T-cell (primary cell): ENCODE results near the gene ZBTB33. TPM values are rescaled to one million over a fixed set of nuclear protein-coding genes. Genes with fewer than 3 reads are reported as not detected.

Experiments
- ATAC-seq, 4 experiments: fragments of 200-7000 bp in 3 of 4; fragments of 150-1000 bp in 1 of 4; cut with Tn5 transposase; replicated peaks in 1 of 4; 1 replicate in 3 of 4; 2 replicates in 1 of 4; pipeline ENCODE4 v1.10.0; 2021; ENCODE audit warnings: moderate library complexity in 3 of 4, mild to moderate bottlenecking in 2 of 4, moderate number of reproducible peaks in 1 of 4
- CTCF ChIA-PET, 2 donors: fragments of 300-600 bp; sonication (Branson Sonifier 250); formaldehyde crosslinking; loops; one replicate each; lab custom pipeline; 2022; ENCODE audit warnings: antibody characterized with exemption in 2 of 2; lab: Charles Lee
- POLR2A ChIA-PET, 2 donors: fragments of 300-600 bp; sonication (Branson Sonifier 250); formaldehyde crosslinking; loops; one replicate each; lab custom pipeline; 2022; ENCODE audit warnings: antibody characterized with exemption in 2 of 2; lab: Charles Lee
- DNase-seq, 35 experiments: peaks; one replicate each; pipeline versions ENCODE4 v3.0.0 to v3.0.0-alpha.2; 2013 to 2023
- H3K27ac ChIP-seq: one replicate; pipeline ENCODE4 v1.5.1; 2013; ENCODE audit warnings: low read length
- H3K27me3 ChIP-seq, 2 experiments: replicated peaks in 1 of 2; 1 replicate in 1 of 2; 2 replicates in 1 of 2; pipeline versions ENCODE4 v1.6.1 to v1.7.0; 2013; ENCODE audit warnings: low read length in 1 of 2, mixed read lengths in 1 of 2; ENCODE audit not compliant: control insufficient read depth in 2 of 2, insufficient read depth in 2 of 2; ENCODE audit errors: extremely low read depth in 1 of 2
- H3K36me3 ChIP-seq, 2 donors: 1 replicate in 1 of 2; 2 replicates in 1 of 2; pipeline versions ENCODE4 v1.6.1 to v1.7.0; 2013; ENCODE audit warnings: low read length in 1 of 2; ENCODE audit not compliant: control insufficient read depth in 2 of 2, insufficient read depth in 1 of 2; ENCODE audit errors: extremely low read depth in 1 of 2
- H3K4me1 ChIP-seq, 2 experiments: 1 replicate in 1 of 2; 2 replicates in 1 of 2; pipeline versions ENCODE4 v1.6.1 to v1.7.0; 2013; ENCODE audit warnings: low read length in 2 of 2, mixed read lengths in 1 of 2; ENCODE audit not compliant: insufficient read depth in 2 of 2, control insufficient read depth in 1 of 2; ENCODE audit errors: extremely low read depth in 1 of 2
- H3K4me3 ChIP-seq, 2 donors: 1 replicate in 1 of 2; 2 replicates in 1 of 2; pipeline versions ENCODE4 v1.5.1 to v1.7.0; 2013; ENCODE audit warnings: mild to moderate bottlenecking in 2 of 2, low read length in 1 of 2, moderate library complexity in 1 of 2; ENCODE audit not compliant: control insufficient read depth in 1 of 2; ENCODE audit errors: extremely low read depth in 1 of 2
- H3K9me3 ChIP-seq: 2 replicates; pipeline ENCODE4 v1.7.0; 2013
- H3K27ac Mint-ChIP-seq, 2 donors: one replicate each; pipeline ENCODE4 v1.8.0; 2020 to 2021; ENCODE audit warnings: mild to moderate bottlenecking in 2 of 2, mixed read lengths in 2 of 2
- H3K27me3 Mint-ChIP-seq, 2 donors: one replicate each; pipeline ENCODE4 v1.8.0; 2021 to 2022; ENCODE audit warnings: mixed read lengths in 2 of 2
- H3K36me3 Mint-ChIP-seq: one replicate; pipeline ENCODE4 v1.8.0; 2021; ENCODE audit warnings: mixed read lengths
- H3K4me1 Mint-ChIP-seq, 3 donors: one replicate each; pipeline ENCODE4 v1.8.0; 2020 to 2022; ENCODE audit warnings: mixed read lengths in 3 of 3, mild to moderate bottlenecking in 1 of 3
- H3K4me3 Mint-ChIP-seq, 3 donors: one replicate each; pipeline ENCODE4 v1.8.0; 2020 to 2022; ENCODE audit warnings: mild to moderate bottlenecking in 3 of 3, mixed read lengths in 3 of 3, moderate library complexity in 3 of 3
- H3K9me3 Mint-ChIP-seq, 3 donors: one replicate each; pipeline ENCODE4 v1.8.0; 2020 to 2022; ENCODE audit warnings: mixed read lengths in 3 of 3
- WGBS: methylation state at CpG from one replicate; pipeline ENCODE4 v1.1.5; 2013; ENCODE audit warnings: missing lambda C conversion rate; ENCODE audit not compliant: insufficient coverage; 5-methylcytosine and 5-hydroxymethylcytosine counted together
- total RNA-seq, 35 experiments: library from RNA in 6 of 35; stranded (reverse) in 6 of 35; fragments of 120-200 nt in 1 of 35; gene quantifications; one replicate each; pipeline versions ENCODE4 v1.2.1 to v1.2.4 and lab custom pipeline; 2013 to 2026

Gene ZBTB33
- total RNA-seq, 5 donors from 2014 or later (not counting 1 experiment from before 2014, with no cell fraction given), result 20.9 to 25.7 (median 22.1) TPM

- Mint-ChIP-seq H3K4me3 (peak overlapping the region in 1 of 3 donors; percentile 95), H3K36me3 (peaks cover 9% of the 10 kb centered on the region), H3K9me3 (no peaks in the 10 kb centered on the region), H3K27ac (no peak overlapping the region), H3K4me1 (peaks cover 16 to 28% (median 17%) of the 10 kb centered on the region in 3 donors), H3K27me3 (peaks cover 0 to 17% of the 10 kb centered on the region in 2 donors)
- ATAC-seq (no peak), DNase-seq (no peak)
- Histone ChIP-seq H3K4me1 (no peaks in the 10 kb centered on the region), H3K4me3 (no peak overlapping the region), H3K9me3 (no peaks in the 10 kb centered on the region), H3K27ac (no peak overlapping the region), H3K36me3 (peaks cover 0 to 4% of the 10 kb centered on the region in 2 donors), H3K27me3 (no peaks in the 10 kb centered on the region)
- no CpG with 5 or more reads among the region's 5 CpGs for WGBS
- CTCF ChIA-PET, result interaction anchor here (0.6 kb wide), 2 partner anchors 10 to 82 kb away, joined by 3 to 4 read pairs; no protein-coding TSS in a partner anchor
- POLR2A ChIA-PET, result no interaction called here
Measured at GRCh38 chrX:120242813-120243212, 7.8 kb upstream of the ZBTB33 start.

- CTCF ChIA-PET, result interaction anchor here in 1 of 2 donors (0.6 kb wide), 1 partner anchor 231 kb away, joined by 4 read pairs; no protein-coding TSS in a partner anchor
- H3K36me3 ChIP-seq, result peaks cover 0 to 1% of the 10 kb centered on the region in 2 donors
- POLR2A ChIA-PET, result interaction anchor here in 1 of 2 donors (0.5 kb wide), 1 partner anchor 140 kb away, joined by 3 read pairs; no protein-coding TSS in a partner anchor
- H3K4me1 ChIP-seq, result no peaks in the 10 kb centered on the region
- ATAC-seq (peak in 1 of 4 experiments; percentile 15), DNase-seq (peak in 1 of 35 experiments; percentile 4)
- H3K9me3 ChIP-seq, result no peaks in the 10 kb centered on the region
- peaks cover 0 to 19% of the 10 kb centered on the region in 2 donors for H3K27me3 Mint-ChIP-seq
- peaks cover under 1% of the 10 kb centered on the region for H3K36me3 Mint-ChIP-seq
- H3K4me3 ChIP-seq, result peak overlapping the region; percentile 77 to 80
- 0% methylated on average over 4 of the region's 16 CpGs for WGBS
- H3K27ac Mint-ChIP-seq, result peak overlapping the region; percentile 92 to 93
- H3K9me3 Mint-ChIP-seq, result no peaks in the 10 kb centered on the region
- peak overlapping the region; percentile 75 for H3K27ac ChIP-seq
- peak overlapping the region; percentile 94 to 98 (median 95) for H3K4me3 Mint-ChIP-seq
- no peaks in the 10 kb centered on the region for H3K27me3 ChIP-seq
- H3K4me1 Mint-ChIP-seq, result peaks cover 17 to 28% (median 20%) of the 10 kb centered on the region in 3 donors
Measured at GRCh38 chrX:120244395-120244734, 6.2 kb upstream of the ZBTB33 start.

GRCh38 chrX:120244735-120245498, 5.7 kb upstream of the ZBTB33 start:
- Mint-ChIP-seq H3K27me3 (peaks cover 0 to 20% of the 10 kb centered on the region in 2 donors), H3K36me3 (no peaks in the 10 kb centered on the region), H3K27ac (peak overlapping the region; percentile 92 to 93), H3K4me1 (peaks cover 17 to 29% (median 20%) of the 10 kb centered on the region in 3 donors), H3K4me3 (peak overlapping the region; percentile 94 to 98 (median 95)), H3K9me3 (no peaks in the 10 kb centered on the region)
- Histone ChIP-seq H3K27me3 (no peaks in the 10 kb centered on the region), H3K9me3 (no peaks in the 10 kb centered on the region), H3K27ac (peak overlapping the region; percentile 75), H3K4me1 (no peaks in the 10 kb centered on the region), H3K4me3 (peak overlapping the region; percentile 77 to 80), H3K36me3 (no peaks in the 10 kb centered on the region)
- peak; percentile 86 to 90 (median 87) for ATAC-seq
- 0% methylated on average over 8 of the region's 43 CpGs for WGBS
- CTCF ChIA-PET, result no interaction called here
- POLR2A ChIA-PET, result interaction anchor here in 1 of 2 donors (0.5 kb wide), 1 partner anchor 141 kb away, joined by 3 read pairs; no protein-coding TSS in a partner anchor
- DNase-seq, result peak; percentile 15 to 74 (median 43)

GRCh38 chrX:120251471-120252011, 929 bp downstream of the ZBTB33 start:
- H3K4me1 ChIP-seq, result peaks cover 0 to 5% of the 10 kb centered on the region in 2 experiments
- peaks cover 18% of the 10 kb centered on the region for H3K36me3 Mint-ChIP-seq
- H3K9me3 ChIP-seq, result no peaks in the 10 kb centered on the region
- ChIA-PET POLR2A (interaction anchor here (0.5 to 1.5 kb wide), 2 partner anchors 15 to 58 kb away, joined by 4 to 5 read pairs; no protein-coding TSS in a partner anchor), CTCF (interaction anchor here in 1 of 2 donors (0.9 to 2.0 kb wide), 6 partner anchors 18 to 234 kb away, joined by 3 to 11 read pairs (median 6); no protein-coding TSS in a partner anchor)
- peak overlapping the region; percentile 91 to 92 (median 91) for H3K4me3 Mint-ChIP-seq
- peaks cover 13 to 37% (median 36%) of the 10 kb centered on the region in 3 donors for H3K4me1 Mint-ChIP-seq
- peak overlapping the region; percentile 64 to 79 for H3K4me3 ChIP-seq
- H3K27me3 Mint-ChIP-seq, result peaks cover 0 to 25% of the 10 kb centered on the region in 2 donors
- H3K27ac Mint-ChIP-seq, result peak overlapping the region; percentile 75 to 91
- ATAC-seq (peak in 1 of 4 experiments; percentile 5), DNase-seq (peak in 8 of 35 experiments; percentile 2 to 36 (median 10))
- WGBS, result no CpG with 5 or more reads among the region's 28 CpGs
- no peaks in the 10 kb centered on the region for H3K27me3 ChIP-seq
- no peaks in the 10 kb centered on the region for H3K9me3 Mint-ChIP-seq
- peaks cover 0 to 15% of the 10 kb centered on the region in 2 donors for H3K36me3 ChIP-seq
- peak overlapping the region; percentile 89 for H3K27ac ChIP-seq

GRCh38 chrX:120253784-120254183, 3.2 kb downstream of the ZBTB33 start:
- ATAC-seq (no peak), DNase-seq (no peak)
- no peaks in the 10 kb centered on the region for H3K9me3 ChIP-seq
- 60% methylated on average over 1 of the region's 6 CpGs for WGBS
- CTCF ChIA-PET, result no interaction called here
- Mint-ChIP-seq H3K9me3 (no peaks in the 10 kb centered on the region), H3K4me3 (no peak overlapping the region), H3K27me3 (peaks cover 0 to 25% of the 10 kb centered on the region in 2 donors), H3K27ac (no peak overlapping the region), H3K36me3 (peaks cover 27% of the 10 kb centered on the region), H3K4me1 (peaks cover 20 to 48% (median 39%) of the 10 kb centered on the region in 3 donors)
- H3K36me3 ChIP-seq, result peaks cover 0 to 15% of the 10 kb centered on the region in 2 donors
- peaks cover 0 to 5% of the 10 kb centered on the region in 2 experiments for H3K4me1 ChIP-seq
- no peak overlapping the region for H3K4me3 ChIP-seq
- H3K27ac ChIP-seq, result no peak overlapping the region
- POLR2A ChIA-PET, result no interaction called here
- no peaks in the 10 kb centered on the region for H3K27me3 ChIP-seq

- no peaks in the 10 kb centered on the region for H3K4me1 ChIP-seq
- no peaks in the 10 kb centered on the region for H3K9me3 ChIP-seq
- H3K4me3 ChIP-seq, result no peak overlapping the region
- Mint-ChIP-seq H3K36me3 (peaks cover 9% of the 10 kb centered on the region), H3K27ac (no peak overlapping the region), H3K9me3 (no peaks in the 10 kb centered on the region), H3K27me3 (peaks cover 0 to 18% of the 10 kb centered on the region in 2 donors), H3K4me3 (no peak overlapping the region), H3K4me1 (peaks cover 14 to 21% (median 16%) of the 10 kb centered on the region in 3 donors)
- POLR2A ChIA-PET, result no interaction called here
- no peaks in the 10 kb centered on the region for H3K27me3 ChIP-seq
- ATAC-seq (no peak), DNase-seq (no peak)
- no peak overlapping the region for H3K27ac ChIP-seq
- no peaks in the 10 kb centered on the region for H3K36me3 ChIP-seq
- CTCF ChIA-PET, result no interaction called here
- WGBS, result no CpG with 5 or more reads among the region's 3 CpGs
Measured at GRCh38 chrX:120260369-120260768, 9.8 kb downstream of the ZBTB33 start.
